HepG2 (cell line): Measurements from ENCODE around the gene GNG12. TPM values are rescaled to one million over a fixed set of nuclear protein-coding genes. Genes with fewer than 3 reads are reported as not detected.

Source experiments
- AFF4 ChIP-seq: sonication (generic); formaldehyde crosslinking; IDR thresholded peaks from 2 replicates; pipeline ENCODE4 v1.4.0; 2020; ENCODE audit warnings: missing genetic modification reagents
- ELF4 ChIP-seq: sonication (generic); formaldehyde crosslinking; IDR thresholded peaks from 2 replicates; pipeline ENCODE4 v1.5.0; 2020; ENCODE audit warnings: missing genetic modification reagents, mild to moderate bottlenecking, moderate library complexity, borderline replicate concordance
- EP300 ChIP-seq, 3 experiments: sonication (generic) in 1 of 3; formaldehyde crosslinking in 1 of 3; IDR thresholded peaks; 2 replicates each; pipeline versions ENCODE4 v1.5.1 to v1.6.1; 2011 to 2020; ENCODE audit warnings: low read depth in 2 of 3, low read length in 2 of 3, borderline replicate concordance in 1 of 3, improper control_type of control experiment in 1 of 3, mild to moderate bottlenecking in 1 of 3, missing genetic modification reagents in 1 of 3, moderate library complexity in 1 of 3
- GATAD1 ChIP-seq: IDR thresholded peaks from 2 replicates; pipeline ENCODE4 v1.6.1; 2016; ENCODE audit warnings: missing genetic modification reagents, missing compliant biosample characterization
- HCFC1 ChIP-seq: fragments of 150-350 bp; IDR thresholded peaks from 2 replicates; pipeline ENCODE4 v1.6.1; 2014; ENCODE audit warnings: low read depth, low read length
- HDAC1 ChIP-seq: sonication (generic); formaldehyde crosslinking; IDR thresholded peaks from 2 replicates; pipeline ENCODE4 v1.5.1; 2020; ENCODE audit warnings: mild to moderate bottlenecking, missing genetic modification reagents
- HMGXB4 ChIP-seq, 2 experiments: sonication (generic) in 1 of 2; formaldehyde crosslinking in 1 of 2; IDR thresholded peaks; 2 replicates each; pipeline versions ENCODE4 v1.4.0 to v1.6.1; 2018 to 2020; ENCODE audit warnings: missing genetic modification reagents in 2 of 2, borderline replicate concordance in 1 of 2, low read depth in 1 of 2, mild to moderate bottlenecking in 1 of 2, missing biosample characterization in 1 of 2
- KAT8 ChIP-seq: IDR thresholded peaks from 2 replicates; pipeline ENCODE4 v1.6.1; 2016; ENCODE audit warnings: missing genetic modification reagents, missing compliant biosample characterization
- KLF6 ChIP-seq: IDR thresholded peaks from 2 replicates; pipeline ENCODE4 v1.8.0; 2016; ENCODE audit warnings: missing biosample characterization, missing genetic modification reagents
- MIXL1 ChIP-seq: IDR thresholded peaks from 2 replicates; pipeline ENCODE4 v1.6.1; 2016
- NFIC ChIP-seq: IDR thresholded peaks from 2 replicates; pipeline ENCODE4 v1.6.1; 2012; ENCODE audit warnings: mild to moderate bottlenecking, low read length, inconsistent platforms
- NR2F1 ChIP-seq, 2 experiments: fragments of 450-650 bp in 1 of 2; formaldehyde crosslinking in 1 of 2; IDR thresholded peaks; 2 replicates each; pipeline versions ENCODE4 v1.5.0 to v1.6.1; 2016 to 2020; ENCODE audit warnings: mild to moderate bottlenecking in 1 of 2, missing compliant biosample characterization in 1 of 2, missing genetic modification reagents in 1 of 2, moderate library complexity in 1 of 2
- PAF1 ChIP-seq: IDR thresholded peaks from 2 replicates; pipeline ENCODE4 v1.6.1; 2016; ENCODE audit warnings: missing genetic modification reagents, missing compliant biosample characterization
- PPARG ChIP-seq: conservative IDR thresholded peaks from 2 replicates; pipeline ENCODE4 v1.6.1; 2016; ENCODE audit warnings: missing biosample characterization, missing genetic modification reagents
- RARA ChIP-seq: IDR thresholded peaks from 2 replicates; pipeline ENCODE4 v1.6.1; 2016; ENCODE audit warnings: missing genetic modification reagents, missing compliant biosample characterization
- TCF7 ChIP-seq: sonication (generic); IDR thresholded peaks from 2 replicates; pipeline ENCODE4 v1.6.1; 2016; ENCODE audit warnings: antibody characterized with exemption, low read depth
- THAP11 ChIP-seq: IDR thresholded peaks from 2 replicates; pipeline ENCODE4 v1.6.1; 2016; ENCODE audit warnings: missing biosample characterization, missing genetic modification reagents
- THRA ChIP-seq: sonication (generic); formaldehyde crosslinking; IDR thresholded peaks from 2 replicates; pipeline ENCODE4 v1.4.0; 2020; ENCODE audit warnings: missing genetic modification reagents, borderline replicate concordance
- ZNF790 ChIP-seq: sonication (generic); formaldehyde crosslinking; IDR thresholded peaks from 2 replicates; pipeline ENCODE4 v1.8.0; 2022; ENCODE audit warnings: missing genetic modification reagents, mild to moderate bottlenecking, borderline replicate concordance
- polyA plus RNA-seq, 8 experiments: library from polyadenylated mRNA; depleted of rRNA in 3 of 8; stranded (reverse) in 7 of 8; unstranded in 1 of 8; fragments of >200 nt; fragmentation: Illumina TruSeq in 4 of 8; extraction: Trizol in 4 of 8; gene quantifications; 2 replicates each; pipeline versions ENCODE4 v1.2.1 to v1.2.3, GENCODE V29; 2011 to 2016; ENCODE audit warnings: low read depth in 4 of 8, missing spikeins in 1 of 8, mixed read lengths in 1 of 8; ENCODE audit not compliant: insufficient read depth in 1 of 8
- total RNA-seq, 5 experiments: library from RNA; depleted of rRNA; stranded (reverse); fragments of >200 nt; fragmentation: Illumina TruSeq; extraction: Trizol; gene quantifications; 2 replicates each; pipeline ENCODE4 v1.2.3, GENCODE V29; 2016; ENCODE audit warnings: low read depth in 1 of 5

Gene GNG12
- total and polyA plus RNA-seq, 2 of the 13 experiments (the other 11 are each of a cell fraction or from before 2014, with no cell fraction given): 0.11 TPM

GRCh38 chr1:67664048-67664447 is 169.2 kb downstream of the GNG12 start (continued):
- TF ChIP-seq HMGXB4 (CRISPR knock-in tag; IDR thresholded peaks at IDR 0.05; ENCODE audit: borderline replicate concordance in 1 of 2, low read depth in 1 of 2): peak in 1 of 2 experiments; percentile 34; a peak in 1 of 4 replicates
- TF ChIP-seq NR2F1 (CRISPR knock-in tag; IDR thresholded peaks at IDR 0.05): 0 out of 4 replicates have a peak, but pooled peaks of 1 of the 2 experiments have one; percentile 31
- peak; percentile 79 for TF ChIP-seq PPARG (CRISPR knock-in tag)
- 0 out of 2 replicates have a peak, but pooled peaks have one; percentile 46 for TF ChIP-seq HDAC1 (CRISPR knock-in tag)
- TF ChIP-seq EP300 (IDR thresholded peaks at IDR 0.05; ENCODE audit: low read depth in 2 of 2, low read length in 2 of 2): peak in 1 of 2 experiments; percentile 92; a peak in 3 of 4 replicates
- TF ChIP-seq EP300 (CRISPR knock-in tag; IDR thresholded peaks at IDR 0.05; ENCODE audit: borderline replicate concordance): peak; percentile 73; the same call in 1 of the 2 replicates
- TF ChIP-seq KAT8: 0 out of 2 replicates have a peak, but pooled peaks have one; percentile 38
- TF ChIP-seq KLF6 (CRISPR knock-in tag): no peak
- no peak for TF ChIP-seq HCFC1
- peak; percentile 66; the same call in 1 of the 2 replicates for TF ChIP-seq MIXL1 (CRISPR knock-in tag)
- no peak for TF ChIP-seq ELF4
- no peak for TF ChIP-seq ZNF790 (CRISPR knock-in tag)
- TF ChIP-seq RARA (CRISPR knock-in tag): peak; percentile 80
- TF ChIP-seq THAP11 (CRISPR knock-in tag): 0 out of 2 replicates have a peak, but pooled peaks have one; percentile 45
- TF ChIP-seq PAF1: no peak
- peak; percentile 91 for TF ChIP-seq TCF7
- TF ChIP-seq THRA: peak; percentile 34; the same call in 1 of the 2 replicates
- peak; percentile 75; the same call in 1 of the 2 replicates for TF ChIP-seq NFIC
- TF ChIP-seq AFF4: no peak
- peak; percentile 44; the same call in 1 of the 2 replicates for TF ChIP-seq GATAD1 (CRISPR knock-in tag)
- TF ChIP-seq, all 625 proteins: peak for 62
